Body of pancreas (tissue), 4 donors: ENCODE results near the gene RREB1.

Experiments used
- CTCF ChIP-seq, 7 experiments: fragments of 450-650 bp in 4 of 7; fragments of 200-600 bp in 3 of 7; sonication (generic) in 3 of 7; IDR thresholded peaks; one replicate each; pipeline ENCODE4 v1.5.1; 2016 to 2019; ENCODE audit warnings: antibody characterized with exemption in 7 of 7
- POLR2A ChIP-seq, 3 donors: fragments of 450-650 bp; IDR thresholded peaks; one replicate each; pipeline ENCODE4 v1.6.1; 2016; ENCODE audit warnings: antibody characterized with exemption in 3 of 3, mild to moderate bottlenecking in 2 of 3

GRCh38 chr6:7165890-7166267 is 58.1 kb downstream of the RREB1 start:
- no peak for TF ChIP-seq CTCF (IDR thresholded peaks at IDR 0.05)
- TF ChIP-seq POLR2A (IDR thresholded peaks at IDR 0.05): no peak
